Fibroblast of pulmonary artery (primary cell): ENCODE measurements around the gene ACOT7.
A peak's percentile ranks its signal among the peaks of the same experiment; 100 is the strongest.

Experiments used
- DNase-seq: peaks from one replicate; pipeline ENCODE4 v3.0.0-alpha.2; 2010; ENCODE audit warnings: low read depth
- H3K4me3 ChIP-seq: replicated peaks from 2 replicates; pipeline ENCODE4 v1.5.1; 2011; ENCODE audit warnings: low read depth, mild to moderate bottlenecking, control low read depth, low read length, moderate library complexity
- TF ChIP-seq, protein P1 (sequence below): IDR thresholded peaks from 2 replicates; pipeline ENCODE4 v1.5.1; 2011; ENCODE audit warnings: mild to moderate bottlenecking, control low read depth, low read length, inconsistent platforms; ENCODE audit errors: missing control alignments

The ACOT7 gene

DNA sequence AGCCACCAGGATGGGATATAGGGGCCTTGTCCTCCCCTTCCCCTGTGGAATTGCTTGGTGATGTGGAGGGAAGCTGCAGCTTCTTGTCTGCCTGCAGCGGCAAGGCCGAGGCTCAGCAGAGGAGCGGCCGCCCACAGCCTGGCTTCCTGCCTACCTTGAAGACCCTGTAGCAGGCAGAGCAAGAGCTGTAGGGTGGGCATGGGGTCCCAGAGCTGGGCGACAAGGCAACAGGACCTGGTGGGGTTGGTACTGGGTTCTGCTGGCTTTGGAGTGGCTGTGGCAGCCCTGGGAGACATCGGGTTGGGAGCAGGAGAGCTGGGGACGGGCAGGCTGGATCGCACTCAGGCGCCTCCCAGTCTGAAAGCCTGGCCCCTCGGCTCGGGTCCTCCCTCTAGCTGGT is 126.9 kb downstream of the ACOT7 start:
- DNase-seq, result no peak
- no peak overlapping the region for H3K4me3 ChIP-seq
- TF ChIP-seq, protein P1, sequence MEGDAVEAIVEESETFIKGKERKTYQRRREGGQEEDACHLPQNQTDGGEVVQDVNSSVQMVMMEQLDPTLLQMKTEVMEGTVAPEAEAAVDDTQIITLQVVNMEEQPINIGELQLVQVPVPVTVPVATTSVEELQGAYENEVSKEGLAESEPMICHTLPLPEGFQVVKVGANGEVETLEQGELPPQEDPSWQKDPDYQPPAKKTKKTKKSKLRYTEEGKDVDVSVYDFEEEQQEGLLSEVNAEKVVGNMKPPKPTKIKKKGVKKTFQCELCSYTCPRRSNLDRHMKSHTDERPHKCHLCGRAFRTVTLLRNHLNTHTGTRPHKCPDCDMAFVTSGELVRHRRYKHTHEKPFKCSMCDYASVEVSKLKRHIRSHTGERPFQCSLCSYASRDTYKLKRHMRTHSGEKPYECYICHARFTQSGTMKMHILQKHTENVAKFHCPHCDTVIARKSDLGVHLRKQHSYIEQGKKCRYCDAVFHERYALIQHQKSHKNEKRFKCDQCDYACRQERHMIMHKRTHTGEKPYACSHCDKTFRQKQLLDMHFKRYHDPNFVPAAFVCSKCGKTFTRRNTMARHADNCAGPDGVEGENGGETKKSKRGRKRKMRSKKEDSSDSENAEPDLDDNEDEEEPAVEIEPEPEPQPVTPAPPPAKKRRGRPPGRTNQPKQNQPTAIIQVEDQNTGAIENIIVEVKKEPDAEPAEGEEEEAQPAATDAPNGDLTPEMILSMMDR, result no peak

DNA sequence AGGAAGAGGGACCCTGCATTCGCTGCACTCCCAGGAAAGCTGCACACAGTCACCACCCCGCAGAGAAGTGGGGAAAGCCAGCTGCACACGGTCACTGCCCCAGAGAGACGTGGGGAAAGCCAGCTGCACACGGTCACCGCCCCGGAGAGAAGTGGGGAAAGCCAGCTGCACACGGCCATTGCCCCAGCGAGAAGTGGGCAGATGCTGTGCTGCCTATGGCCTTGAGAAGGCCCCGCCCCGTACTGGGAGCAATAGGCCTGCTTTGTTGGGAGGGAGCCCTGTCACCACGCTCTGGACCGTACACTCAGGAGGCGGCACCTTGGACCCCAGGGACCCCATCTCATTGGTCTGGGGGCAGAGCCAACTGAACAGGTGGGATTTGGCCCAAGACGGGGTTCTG is 128.4 kb downstream of the ACOT7 start:
- no peak overlapping the region for H3K4me3 ChIP-seq
- TF ChIP-seq, protein P1, result no peak
- no peak for DNase-seq

- H3K4me3 ChIP-seq, result no peak overlapping the region
- TF ChIP-seq, protein P1, result no peak
- DNase-seq, result no peak
Observed at GRCh38 chr1:6263716-6264115, 129.9 kb downstream of the ACOT7 start.

- TF ChIP-seq, protein P1, result no peak
- peak; percentile 49 for DNase-seq
- no peak overlapping the region for H3K4me3 ChIP-seq
Observed at GRCh38 chr1:6262555-6263420, 130.8 kb downstream of the ACOT7 start.

DNA sequence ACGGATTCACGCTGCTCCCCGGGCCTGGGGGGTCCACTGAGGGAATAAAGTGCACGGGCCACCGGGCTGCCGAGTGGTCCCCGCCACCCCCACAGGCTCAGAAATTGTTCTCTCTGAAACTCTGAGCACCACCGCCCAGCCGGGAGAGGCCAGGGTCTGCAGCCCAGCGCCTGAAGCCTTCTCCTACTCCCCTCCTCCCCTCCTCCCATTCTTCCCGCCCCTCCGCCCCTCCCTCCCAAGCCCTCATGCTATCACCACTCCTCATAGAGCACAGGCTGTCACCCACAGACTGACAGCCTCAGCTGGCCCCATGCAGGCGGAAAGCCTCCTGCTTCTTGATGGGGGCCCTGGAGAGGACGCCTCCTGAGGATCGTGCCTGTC is 132.0 kb downstream of the ACOT7 start:
- TF ChIP-seq, protein P1, result no peak
- DNase-seq, result no peak
- H3K4me3 ChIP-seq, result peak overlapping the region; percentile 36

DNA sequence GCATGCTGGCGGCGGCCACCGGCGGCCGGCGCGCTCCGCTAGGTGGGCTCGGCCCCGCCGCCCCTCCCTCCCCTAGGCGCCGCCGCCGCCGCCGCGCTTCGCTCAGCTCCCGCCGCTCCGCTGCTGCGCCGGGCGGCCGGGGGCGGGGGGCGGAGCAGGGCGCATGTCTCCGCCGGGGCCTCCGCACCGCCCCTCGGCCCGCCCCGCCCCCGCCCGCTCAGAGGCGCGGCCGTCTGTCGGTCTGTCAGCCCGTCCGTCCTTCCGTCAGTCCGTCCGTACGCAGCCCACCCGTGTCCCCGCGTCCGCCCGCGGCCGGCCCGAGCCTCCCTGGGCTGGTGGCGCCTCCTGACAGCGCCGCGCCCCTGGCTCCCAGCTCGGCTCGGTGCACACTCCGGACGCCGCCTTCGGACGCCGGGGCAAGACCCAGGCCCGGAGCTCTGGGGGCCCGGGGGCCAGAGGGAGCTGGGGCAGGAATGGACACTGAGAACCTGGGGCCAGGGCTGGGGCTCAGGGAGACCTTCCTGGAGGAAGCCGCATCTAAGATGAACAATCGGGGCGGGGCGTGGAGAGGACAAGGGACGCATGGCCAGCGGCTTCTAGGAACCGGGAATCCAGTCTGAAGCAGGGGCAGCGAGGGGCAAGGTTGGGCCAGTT is 132.5 kb downstream of the ACOT7 start, which contains the start of gene GPR153:
Gene GPR153 (minus strand): TSS at position 138 of the 654 bp plus-strand sequence. CDS start 6,193 bp downstream, outside the sequence.
- H3K4me3 ChIP-seq, result peak within 1 kb of the TSS; percentile 59
- TF ChIP-seq, protein P1, result no peak
- DNase-seq, result peak; percentile 28
